CD4-positive, alpha-beta T cell treated with Interleukin-2 at 100 ng/mL for 4 hours (primary cell): ENCODE data around the gene HSD11B1L.
A peak's percentile ranks its signal among the peaks of the same experiment; 100 is the strongest.
"Not testable (repeated sequence)": the region's sequence is repeated elsewhere in the genome, so short reads cannot be mapped to it uniquely, and the experiment has no call there.

ENCODE experiments used
- DNase-seq: peaks from one replicate; pipeline ENCODE4 v3.0.0-alpha.2; 2020; ENCODE audit warnings: low spot score

The HSD11B1L gene

GRCh38 chr19:5686647-5687359 is 6.0 kb downstream of the HSD11B1L start:
- DNase-seq: peak; percentile 96

- no peak for DNase-seq
These were observed 6.8 kb downstream of the HSD11B1L start for GRCh38 chr19:5687360-5688198.

- DNase-seq: not testable (repeated sequence)
These were observed 7.5 kb downstream of the HSD11B1L start for GRCh38 chr19:5688262-5688881.

- peak; percentile 98 for DNase-seq
These were observed 9.5 kb downstream of the HSD11B1L start, which contains the start of gene RPL36 for GRCh38 chr19:5690125-5690954. Gene RPL36, plus strand, starts transcription at chr19:5690295. Its CDS starts 213 bp downstream, at chr19:5690508.

- DNase-seq: peak; percentile 25
These were observed 10.4 kb downstream of the HSD11B1L start for GRCh38 chr19:5690955-5691821.

GRCh38 chr19:5691822-5692722 is 11.2 kb downstream of the HSD11B1L start:
- no peak for DNase-seq

- no peak for DNase-seq
These were observed 11.9 kb downstream of the HSD11B1L start for GRCh38 chr19:5692723-5693194.

- DNase-seq: no peak
These were observed 12.7 kb downstream of the HSD11B1L start for GRCh38 chr19:5693195-5694166.

- no peak for DNase-seq
These were observed 13.5 kb downstream of the HSD11B1L start for GRCh38 chr19:5694167-5694955.

GRCh38 chr19:5694956-5695648 is 14.3 kb downstream of the HSD11B1L start:
- no peak for DNase-seq

GRCh38 chr19:5695649-5696195 is 14.9 kb downstream of the HSD11B1L start:
- DNase-seq: no peak

- DNase-seq: no peak
These were observed 15.6 kb downstream of the HSD11B1L start for GRCh38 chr19:5696196-5697021.

- no peak for DNase-seq
These were observed 16.4 kb downstream of the HSD11B1L start for GRCh38 chr19:5697022-5697889.

GRCh38 chr19:5697890-5698634 is 17.2 kb downstream of the HSD11B1L start:
- DNase-seq: no peak
